Kidney epithelial cell (primary cell): Measurements from ENCODE around the gene CD22. TPM values are rescaled to one million over a fixed set of nuclear protein-coding genes. Genes with fewer than 3 reads are reported as not detected.
A peak's percentile ranks its signal among the peaks of the same experiment; 100 is the strongest.

Source experiments
- DNase-seq: peaks from one replicate; pipeline ENCODE4 v3.0.0-alpha.2; 2010; ENCODE audit warnings: low read depth
- H3K27me3 ChIP-seq: 2 replicates; pipeline ENCODE4 v1.6.0; 2011; ENCODE audit warnings: low read length; ENCODE audit not compliant: control insufficient read depth, insufficient read depth
- H3K36me3 ChIP-seq: 2 replicates; pipeline ENCODE4 v1.5.1; 2011; ENCODE audit warnings: low read length; ENCODE audit not compliant: control insufficient read depth, insufficient read depth
- H3K4me3 ChIP-seq: 2 replicates; pipeline ENCODE4 v1.5.1; 2011; ENCODE audit warnings: low read depth, mild to moderate bottlenecking, control low read depth, low read length
- total RNA-seq: library from RNA; depleted of rRNA; stranded (reverse); fragments of >200 nt; gene quantifications from 2 replicates; pipeline ENCODE4 v1.2.3, GENCODE V29; 2015
- TF ChIP-seq, protein P1 (sequence below): IDR thresholded peaks from 2 replicates; pipeline ENCODE4 v1.5.1; 2011; ENCODE audit warnings: mild to moderate bottlenecking, moderate library complexity, low read length, control low read depth, inconsistent platforms; ENCODE audit not compliant: insufficient read depth, poor library complexity, severe bottlenecking

Gene CD22
- total RNA-seq, 1 donor from 2014 or later = 2.9 TPM

DNA sequence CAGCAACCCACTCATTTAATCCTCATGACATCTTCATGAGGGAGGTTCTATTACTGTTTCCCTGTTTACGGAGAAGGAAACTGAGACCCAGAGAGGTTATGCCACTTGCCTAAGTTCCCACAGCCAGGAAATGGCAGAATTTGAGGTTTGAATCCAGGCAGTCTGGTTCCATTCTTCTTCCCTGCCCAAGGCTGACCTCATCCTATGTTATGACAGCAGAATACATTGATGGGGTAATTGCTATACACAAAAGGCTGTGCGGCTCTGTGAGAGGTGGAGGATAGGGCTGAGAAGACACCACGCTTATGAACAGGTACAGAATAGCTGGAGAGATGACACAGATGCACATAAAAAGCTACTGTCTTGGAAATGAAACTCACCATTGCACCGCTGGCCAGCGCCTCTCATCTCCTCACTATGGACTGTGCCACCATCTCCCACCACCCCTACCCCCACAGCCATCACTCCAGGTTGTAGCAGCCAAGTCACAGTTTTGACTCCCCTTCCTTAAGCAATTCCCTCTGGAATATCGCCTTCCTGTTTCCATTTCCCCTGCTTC lies 25.6 kb upstream of the CD22 start:
- TF ChIP-seq, protein P1, sequence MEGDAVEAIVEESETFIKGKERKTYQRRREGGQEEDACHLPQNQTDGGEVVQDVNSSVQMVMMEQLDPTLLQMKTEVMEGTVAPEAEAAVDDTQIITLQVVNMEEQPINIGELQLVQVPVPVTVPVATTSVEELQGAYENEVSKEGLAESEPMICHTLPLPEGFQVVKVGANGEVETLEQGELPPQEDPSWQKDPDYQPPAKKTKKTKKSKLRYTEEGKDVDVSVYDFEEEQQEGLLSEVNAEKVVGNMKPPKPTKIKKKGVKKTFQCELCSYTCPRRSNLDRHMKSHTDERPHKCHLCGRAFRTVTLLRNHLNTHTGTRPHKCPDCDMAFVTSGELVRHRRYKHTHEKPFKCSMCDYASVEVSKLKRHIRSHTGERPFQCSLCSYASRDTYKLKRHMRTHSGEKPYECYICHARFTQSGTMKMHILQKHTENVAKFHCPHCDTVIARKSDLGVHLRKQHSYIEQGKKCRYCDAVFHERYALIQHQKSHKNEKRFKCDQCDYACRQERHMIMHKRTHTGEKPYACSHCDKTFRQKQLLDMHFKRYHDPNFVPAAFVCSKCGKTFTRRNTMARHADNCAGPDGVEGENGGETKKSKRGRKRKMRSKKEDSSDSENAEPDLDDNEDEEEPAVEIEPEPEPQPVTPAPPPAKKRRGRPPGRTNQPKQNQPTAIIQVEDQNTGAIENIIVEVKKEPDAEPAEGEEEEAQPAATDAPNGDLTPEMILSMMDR = no peak
- no peak for DNase-seq

DNA sequence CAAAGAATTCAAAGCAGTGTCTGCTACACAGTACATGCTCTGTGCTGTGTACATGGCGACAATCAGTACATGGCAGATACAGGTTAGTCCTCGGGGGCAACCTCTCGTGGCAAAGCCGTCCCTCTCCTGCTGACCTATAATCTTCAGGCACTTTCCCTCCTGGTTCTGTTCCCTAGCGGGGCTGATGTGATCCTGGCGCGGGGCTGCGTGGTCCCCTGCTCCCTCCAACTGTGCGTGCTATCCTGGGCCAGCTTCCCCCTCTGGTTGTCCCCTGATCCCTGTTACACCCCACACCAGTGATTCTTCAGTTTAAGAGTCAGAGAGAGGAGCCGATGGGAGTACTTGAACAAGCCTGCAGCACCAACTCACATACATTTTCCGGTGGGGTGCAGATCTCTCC lies 25.0 kb upstream of the CD22 start:
- no peak for DNase-seq
- TF ChIP-seq, protein P1 = no peak
- H3K36me3 ChIP-seq = no peaks in the 10 kb centered on the region
- peaks cover 2% of the 10 kb centered on the region for H3K27me3 ChIP-seq
- H3K4me3 ChIP-seq = no peak overlapping the region

More for the DNA sequence above, 25.6 kb upstream of the CD22 start:
- H3K27me3 ChIP-seq = peaks cover 4% of the 10 kb centered on the region
- H3K4me3 ChIP-seq = no peak overlapping the region
- H3K36me3 ChIP-seq = no peaks in the 10 kb centered on the region

DNA sequence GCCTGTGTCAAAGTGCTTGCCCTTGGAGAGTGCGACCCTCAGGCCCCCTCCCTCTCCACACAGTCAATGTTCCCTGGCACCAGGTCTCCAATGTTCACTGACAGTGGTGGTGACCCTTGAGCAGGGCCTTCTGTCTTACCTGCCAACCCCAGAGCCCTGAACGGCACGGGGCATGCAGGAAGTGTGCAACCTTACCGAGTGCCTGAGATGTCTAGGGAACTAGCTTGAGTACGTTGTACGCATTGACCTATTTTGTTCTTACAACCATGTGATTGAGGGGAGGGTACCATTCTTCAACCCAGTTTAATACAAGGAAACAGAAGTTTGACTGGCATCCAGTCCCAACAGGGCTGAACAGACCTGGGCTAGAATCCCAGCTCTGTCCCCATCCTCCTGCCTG lies 23.8 kb upstream of the CD22 start:
- Histone ChIP-seq H3K27me3 (peaks cover 2% of the 10 kb centered on the region), H3K36me3 (no peaks in the 10 kb centered on the region), H3K4me3 (no peak overlapping the region)
- DNase-seq = no peak
- TF ChIP-seq, protein P1 = no peak

DNA sequence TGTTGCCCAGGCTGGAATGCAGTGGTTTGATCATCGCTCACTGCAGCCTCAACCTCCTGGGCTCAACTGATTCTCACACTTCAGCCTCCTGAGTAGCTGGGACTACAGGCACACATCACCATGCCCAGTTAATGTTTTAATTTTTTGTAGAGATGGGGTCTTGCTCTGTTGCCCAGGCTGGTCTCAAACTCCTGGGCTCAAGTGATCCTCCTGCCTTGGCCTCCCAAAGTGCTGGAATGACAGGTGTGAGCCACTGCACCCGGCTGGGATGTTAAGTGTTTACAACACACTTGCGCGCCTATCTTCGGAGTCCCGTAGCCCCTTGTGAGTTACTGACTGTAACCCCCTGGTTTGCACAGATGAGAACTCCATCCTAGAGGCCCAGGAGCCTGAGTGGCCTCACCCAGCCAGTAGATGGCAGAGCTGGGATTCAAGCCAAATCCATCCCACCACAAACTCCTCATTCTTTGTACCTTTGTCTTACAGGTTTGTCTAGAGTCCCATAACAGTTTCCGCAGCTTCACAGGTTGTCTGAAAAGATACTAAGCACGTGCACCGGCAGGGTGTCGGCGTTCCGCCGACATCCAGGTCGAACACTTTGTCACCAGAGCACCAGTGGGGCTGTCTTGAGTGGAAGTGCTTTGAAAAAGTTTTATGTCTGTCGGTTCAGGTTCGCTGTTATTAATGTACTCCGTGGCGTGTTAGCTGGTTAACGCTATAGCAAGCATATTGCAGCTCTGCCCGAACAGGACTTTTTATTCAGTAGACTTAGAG lies 22.3 kb upstream of the CD22 start:
- H3K27me3 ChIP-seq = peaks cover 2% of the 10 kb centered on the region
- no peak for DNase-seq

DNA sequence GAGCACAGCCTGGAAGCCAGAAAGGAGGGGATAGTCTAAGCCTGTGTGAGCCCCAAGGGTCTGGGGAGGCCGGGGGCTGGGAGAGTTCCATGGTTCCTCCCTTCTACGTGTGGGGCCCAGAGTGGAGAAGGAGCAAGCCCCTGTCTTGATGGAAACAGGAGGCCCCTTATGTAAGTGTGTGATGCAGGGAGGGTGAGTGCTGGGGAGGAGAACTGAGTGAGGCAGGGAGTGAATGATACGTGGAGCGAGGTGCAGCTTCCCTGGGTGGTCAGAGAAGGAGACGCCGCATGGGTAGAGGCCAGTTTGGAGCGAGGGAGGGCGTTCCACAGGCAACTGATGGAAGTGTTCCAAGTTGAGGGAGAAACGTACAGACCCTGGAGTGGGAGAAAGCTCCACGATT lies 21.1 kb upstream of the CD22 start:
- no peaks in the 10 kb centered on the region for H3K36me3 ChIP-seq
- peaks cover 2% of the 10 kb centered on the region for H3K27me3 ChIP-seq
- DNase-seq = no peak
- H3K4me3 ChIP-seq = no peak overlapping the region
- TF ChIP-seq, protein P1 = no peak

More for the DNA sequence above, 22.3 kb upstream of the CD22 start:
- TF ChIP-seq, protein P1 = peak; percentile 40
- Histone ChIP-seq H3K36me3 (no peaks in the 10 kb centered on the region), H3K4me3 (no peak overlapping the region)
